ENCODE results near the gene GOLGA8S.

- no peak for TF ChIP-seq EP300 (IDR thresholded peaks at IDR 0.05; ENCODE audit: borderline replicate concordance)
- no peak for TF ChIP-seq CREB1 (IDR thresholded peaks at IDR 0.05; ENCODE audit: low read depth)
- no peak for TF ChIP-seq REST (IDR thresholded peaks at IDR 0.05; ENCODE audit: low read depth)
- TF ChIP-seq TAF1 (IDR thresholded peaks at IDR 0.05; ENCODE audit: low read depth) = no peak
- TF ChIP-seq RAD21 (IDR thresholded peaks at IDR 0.05; ENCODE audit: low read depth) = no peak
- no peak for TF ChIP-seq MAX (IDR thresholded peaks at IDR 0.05)
- TF ChIP-seq FOXM1 (IDR thresholded peaks at IDR 0.05; ENCODE audit: borderline replicate concordance, low read depth) = no peak
- TF ChIP-seq ZBTB7A (IDR thresholded peaks at IDR 0.05; ENCODE audit: low read depth) = no peak
- no peak for TF ChIP-seq CEBPB (IDR thresholded peaks at IDR 0.05)
- no peak for TF ChIP-seq EGR1 (IDR thresholded peaks at IDR 0.05)
- no peak for TF ChIP-seq USF1 (IDR thresholded peaks at IDR 0.05)
- TF ChIP-seq YY1 (IDR thresholded peaks at IDR 0.05; ENCODE audit: low read depth) = no peak
- TF ChIP-seq NFIC (IDR thresholded peaks at IDR 0.05) = no peak
Observed at GRCh38 chr15:23403550-23403949, 49.0 kb downstream of the GOLGA8S start.

Data from Ishikawa (cell line).